ENCODE data around the gene RIMOC1.

Gene RIMOC1

DNA sequence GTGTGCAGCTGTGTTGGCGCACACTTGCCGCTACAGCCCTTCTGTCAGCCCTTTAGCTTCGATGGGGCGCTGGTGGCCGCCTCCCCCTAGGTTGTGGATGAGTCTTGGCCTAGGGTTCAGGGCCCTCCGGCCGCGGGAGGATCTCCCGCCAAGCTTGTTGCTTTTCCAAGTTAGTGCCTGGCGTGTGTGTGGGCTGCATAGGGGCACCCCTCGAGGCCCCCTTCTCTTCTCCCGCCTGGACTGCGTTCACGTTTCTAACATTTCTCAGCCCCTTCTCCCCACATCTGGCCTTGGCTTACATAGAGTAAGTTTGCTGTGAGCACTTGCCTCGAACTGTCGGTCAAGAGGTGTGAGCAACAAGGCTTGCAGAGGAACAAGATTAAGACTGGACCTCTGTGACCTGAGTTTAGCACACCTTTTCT lies 33.5 kb upstream of the RIMOC1 start (continued):
- TF ChIP-seq ZNF529 (tag by site-specific recombination; IDR thresholded peaks at IDR 0.05; ENCODE audit: insufficient replicate concordance) (no peak), ZNF677 (tag by site-specific recombination; IDR thresholded peaks at IDR 0.05) (no peak), OVOL3 (tag by site-specific recombination; IDR thresholded peaks at IDR 0.05) (no peak), ZNF624 (tag by site-specific recombination; IDR thresholded peaks at IDR 0.05) (no peak), ZFHX2 (tag by site-specific recombination; conservative IDR thresholded peaks at IDR 0.05) (no peak), ZBTB8A (tag by site-specific recombination; IDR thresholded peaks at IDR 0.05) (peak; percentile 95), ZNF776 (tag by site-specific recombination; IDR thresholded peaks at IDR 0.05; ENCODE audit: borderline replicate concordance) (no peak), ZNF560 (tag by site-specific recombination; IDR thresholded peaks at IDR 0.05; ENCODE audit: borderline replicate concordance) (no peak), ZNF768 (tag by site-specific recombination; IDR thresholded peaks at IDR 0.05) (no peak), ZNF555 (tag by site-specific recombination; conservative IDR thresholded peaks at IDR 0.05) (no peak), ZNF354C (tag by site-specific recombination; IDR thresholded peaks at IDR 0.05; ENCODE audit: borderline replicate concordance, low read depth) (no peak), ZNF221 (tag by site-specific recombination; IDR thresholded peaks at IDR 0.05; ENCODE audit: borderline replicate concordance) (no peak), BCL11B (tag by site-specific recombination; IDR thresholded peaks at IDR 0.05; ENCODE audit: low read depth) (no peak), ZNF184 (tag by site-specific recombination; IDR thresholded peaks at IDR 0.05) (0 out of 2 replicates have a peak, but pooled peaks have one; percentile 2), ZNF391 (tag by site-specific recombination; IDR thresholded peaks at IDR 0.05; ENCODE audit: borderline replicate concordance, low read depth) (no peak), ZFP69B (tag by site-specific recombination; IDR thresholded peaks at IDR 0.05) (no peak), ZNF335 (tag by site-specific recombination; conservative IDR thresholded peaks at IDR 0.05) (peak; percentile 87), ZNF214 (tag by site-specific recombination; IDR thresholded peaks at IDR 0.05; ENCODE audit: borderline replicate concordance) (no peak), MEIS1 (CRISPR knock-in tag; IDR thresholded peaks at IDR 0.05; ENCODE audit: borderline replicate concordance) (no peak), ZNF37A (tag by site-specific recombination; IDR thresholded peaks at IDR 0.05) (no peak), ZNF514 (tag by site-specific recombination; IDR thresholded peaks at IDR 0.05) (no peak), ZNF561 (tag by site-specific recombination; IDR thresholded peaks at IDR 0.05; ENCODE audit: borderline replicate concordance) (peak; percentile 20; the same call in 1 of the 2 replicates)
- TF ChIP-seq, protein P1, sequence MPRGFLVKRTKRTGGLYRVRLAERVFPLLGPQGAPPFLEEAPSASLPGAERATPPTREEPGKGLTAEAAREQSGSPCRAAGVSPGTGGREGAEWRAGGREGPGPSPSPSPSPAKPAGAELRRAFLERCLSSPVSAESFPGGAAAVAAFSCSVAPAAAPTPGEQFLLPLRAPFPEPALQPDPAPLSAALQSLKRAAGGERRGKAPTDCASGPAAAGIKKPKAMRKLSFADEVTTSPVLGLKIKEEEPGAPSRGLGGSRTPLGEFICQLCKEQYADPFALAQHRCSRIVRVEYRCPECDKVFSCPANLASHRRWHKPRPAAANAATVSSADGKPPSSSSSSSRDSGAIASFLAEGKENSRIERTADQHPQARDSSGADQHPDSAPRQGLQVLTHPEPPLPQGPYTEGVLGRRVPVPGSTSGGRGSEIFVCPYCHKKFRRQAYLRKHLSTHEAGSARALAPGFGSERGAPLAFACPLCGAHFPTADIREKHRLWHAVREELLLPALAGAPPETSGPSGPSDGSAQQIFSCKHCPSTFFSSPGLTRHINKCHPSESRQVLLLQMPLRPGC (tag by site-specific recombination; IDR thresholded peaks at IDR 0.05), result no peak; the same call in 1 of the 2 replicates
- TF ChIP-seq, protein P2, sequence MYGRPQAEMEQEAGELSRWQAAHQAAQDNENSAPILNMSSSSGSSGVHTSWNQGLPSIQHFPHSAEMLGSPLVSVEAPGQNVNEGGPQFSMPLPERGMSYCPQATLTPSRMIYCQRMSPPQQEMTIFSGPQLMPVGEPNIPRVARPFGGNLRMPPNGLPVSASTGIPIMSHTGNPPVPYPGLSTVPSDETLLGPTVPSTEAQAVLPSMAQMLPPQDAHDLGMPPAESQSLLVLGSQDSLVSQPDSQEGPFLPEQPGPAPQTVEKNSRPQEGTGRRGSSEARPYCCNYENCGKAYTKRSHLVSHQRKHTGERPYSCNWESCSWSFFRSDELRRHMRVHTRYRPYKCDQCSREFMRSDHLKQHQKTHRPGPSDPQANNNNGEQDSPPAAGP (tag by site-specific recombination; IDR thresholded peaks at IDR 0.05), result no peak
- TF ChIP-seq, protein P3, sequence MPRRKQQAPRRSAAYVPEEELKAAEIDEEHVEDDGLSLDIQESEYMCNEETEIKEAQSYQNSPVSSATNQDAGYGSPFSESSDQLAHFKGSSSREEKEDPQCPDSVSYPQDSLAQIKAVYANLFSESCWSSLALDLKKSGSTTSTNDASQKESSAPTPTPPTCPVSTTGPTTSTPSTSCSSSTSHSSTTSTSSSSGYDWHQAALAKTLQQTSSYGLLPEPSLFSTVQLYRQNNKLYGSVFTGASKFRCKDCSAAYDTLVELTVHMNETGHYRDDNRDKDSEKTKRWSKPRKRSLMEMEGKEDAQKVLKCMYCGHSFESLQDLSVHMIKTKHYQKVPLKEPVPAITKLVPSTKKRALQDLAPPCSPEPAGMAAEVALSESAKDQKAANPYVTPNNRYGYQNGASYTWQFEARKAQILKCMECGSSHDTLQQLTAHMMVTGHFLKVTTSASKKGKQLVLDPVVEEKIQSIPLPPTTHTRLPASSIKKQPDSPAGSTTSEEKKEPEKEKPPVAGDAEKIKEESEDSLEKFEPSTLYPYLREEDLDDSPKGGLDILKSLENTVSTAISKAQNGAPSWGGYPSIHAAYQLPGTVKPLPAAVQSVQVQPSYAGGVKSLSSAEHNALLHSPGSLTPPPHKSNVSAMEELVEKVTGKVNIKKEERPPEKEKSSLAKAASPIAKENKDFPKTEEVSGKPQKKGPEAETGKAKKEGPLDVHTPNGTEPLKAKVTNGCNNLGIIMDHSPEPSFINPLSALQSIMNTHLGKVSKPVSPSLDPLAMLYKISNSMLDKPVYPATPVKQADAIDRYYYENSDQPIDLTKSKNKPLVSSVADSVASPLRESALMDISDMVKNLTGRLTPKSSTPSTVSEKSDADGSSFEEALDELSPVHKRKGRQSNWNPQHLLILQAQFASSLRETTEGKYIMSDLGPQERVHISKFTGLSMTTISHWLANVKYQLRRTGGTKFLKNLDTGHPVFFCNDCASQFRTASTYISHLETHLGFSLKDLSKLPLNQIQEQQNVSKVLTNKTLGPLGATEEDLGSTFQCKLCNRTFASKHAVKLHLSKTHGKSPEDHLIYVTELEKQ (tag by site-specific recombination; IDR thresholded peaks at IDR 0.05; ENCODE audit: borderline replicate concordance), result no peak
- TF ChIP-seq, protein P4, sequence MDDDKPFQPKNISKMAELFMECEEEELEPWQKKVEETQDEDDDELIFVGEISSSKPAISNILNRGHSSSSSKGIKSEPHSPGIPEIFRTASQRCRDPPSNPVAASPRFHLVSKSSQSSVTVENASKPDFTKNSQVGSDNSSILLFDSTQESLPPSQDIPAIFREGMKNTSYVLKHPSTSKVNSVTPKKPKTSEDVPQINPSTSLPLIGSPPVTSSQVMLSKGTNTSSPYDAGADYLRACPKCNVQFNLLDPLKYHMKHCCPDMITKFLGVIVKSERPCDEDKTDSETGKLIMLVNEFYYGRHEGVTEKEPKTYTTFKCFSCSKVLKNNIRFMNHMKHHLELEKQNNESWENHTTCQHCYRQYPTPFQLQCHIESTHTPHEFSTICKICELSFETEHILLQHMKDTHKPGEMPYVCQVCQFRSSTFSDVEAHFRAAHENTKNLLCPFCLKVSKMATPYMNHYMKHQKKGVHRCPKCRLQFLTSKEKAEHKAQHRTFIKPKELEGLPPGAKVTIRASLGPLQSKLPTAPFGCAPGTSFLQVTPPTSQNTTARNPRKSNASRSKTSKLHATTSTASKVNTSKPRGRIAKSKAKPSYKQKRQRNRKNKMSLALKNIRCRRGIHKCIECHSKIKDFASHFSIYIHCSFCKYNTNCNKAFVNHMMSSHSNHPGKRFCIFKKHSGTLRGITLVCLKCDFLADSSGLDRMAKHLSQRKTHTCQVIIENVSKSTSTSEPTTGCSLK (tag by site-specific recombination; IDR thresholded peaks at IDR 0.05), result no peak
- TF ChIP-seq, protein P5, sequence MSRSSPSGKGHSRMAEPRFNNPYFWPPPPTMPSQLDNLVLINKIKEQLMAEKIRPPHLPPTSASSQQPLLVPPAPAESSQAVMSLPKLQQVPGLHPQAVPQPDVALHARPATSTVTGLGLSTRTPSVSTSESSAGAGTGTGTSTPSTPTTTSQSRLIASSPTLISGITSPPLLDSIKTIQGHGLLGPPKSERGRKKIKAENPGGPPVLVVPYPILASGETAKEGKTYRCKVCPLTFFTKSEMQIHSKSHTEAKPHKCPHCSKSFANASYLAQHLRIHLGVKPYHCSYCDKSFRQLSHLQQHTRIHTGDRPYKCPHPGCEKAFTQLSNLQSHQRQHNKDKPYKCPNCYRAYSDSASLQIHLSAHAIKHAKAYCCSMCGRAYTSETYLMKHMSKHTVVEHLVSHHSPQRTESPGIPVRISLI (tag by site-specific recombination; IDR thresholded peaks at IDR 0.05), result no peak
- TF ChIP-seq, protein P6, sequence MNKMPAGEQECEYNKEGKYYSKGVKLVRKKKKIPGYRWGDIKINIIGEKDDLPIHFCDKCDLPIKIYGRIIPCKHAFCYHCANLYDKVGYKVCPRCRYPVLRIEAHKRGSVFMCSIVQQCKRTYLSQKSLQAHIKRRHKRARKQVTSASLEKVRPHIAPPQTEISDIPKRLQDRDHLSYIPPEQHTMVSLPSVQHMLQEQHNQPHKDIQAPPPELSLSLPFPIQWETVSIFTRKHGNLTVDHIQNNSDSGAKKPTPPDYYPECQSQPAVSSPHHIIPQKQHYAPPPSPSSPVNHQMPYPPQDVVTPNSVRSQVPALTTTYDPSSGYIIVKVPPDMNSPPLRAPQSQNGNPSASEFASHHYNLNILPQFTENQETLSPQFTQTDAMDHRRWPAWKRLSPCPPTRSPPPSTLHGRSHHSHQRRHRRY (tag by site-specific recombination; IDR thresholded peaks at IDR 0.05), result no peak
- TF ChIP-seq, protein P7, sequence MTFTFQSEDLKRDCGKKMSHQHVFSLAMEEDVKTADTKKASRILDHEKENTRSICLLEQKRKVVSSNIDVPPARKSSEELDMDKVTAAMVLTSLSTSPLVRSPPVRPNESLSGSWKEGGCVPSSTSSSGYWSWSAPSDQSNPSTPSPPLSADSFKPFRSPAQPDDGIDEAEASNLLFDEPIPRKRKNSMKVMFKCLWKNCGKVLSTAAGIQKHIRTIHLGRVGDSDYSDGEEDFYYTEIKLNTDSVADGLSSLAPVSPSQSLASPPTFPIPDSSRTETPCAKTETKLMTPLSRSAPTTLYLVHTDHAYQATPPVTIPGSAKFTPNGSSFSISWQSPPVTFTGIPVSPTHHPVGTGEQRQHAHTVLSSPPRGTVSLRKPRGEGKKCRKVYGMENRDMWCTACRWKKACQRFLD (tag by site-specific recombination; IDR thresholded peaks at IDR 0.05), result no peak
